GM12878 (cell line): ENCODE data around the gene EP400. TPM values are rescaled to one million over a fixed set of nuclear protein-coding genes. Genes with fewer than 3 reads are reported as not detected.

Experiments used
- ATAC-seq: fragments of 200-7000 bp; cut with Tn5 transposase; 3 replicates; pipeline ENCODE4 v1.9.1; 2020; ENCODE audit warnings: mild to moderate bottlenecking, moderate library complexity
- BruUV-seq: library from RNA; stranded (reverse); fragments of 400-500 nt; replicated peaks from 2 replicates; lab custom pipeline; 2021; lab: Mats Ljungman, UMichigan
- CTCF ChIA-PET: fragments of 300-600 bp; sonication (Branson Sonifier 250); formaldehyde crosslinking; extraction: SDS; loops from one replicate; lab custom pipeline; 2021; ENCODE audit warnings: inconsistent platforms; lab: Yijun Ruan, JAX
- POLR2A ChIA-PET: fragments of 350-600 bp; formaldehyde crosslinking; extraction: SDS; loops from one replicate; lab custom pipeline; 2021; ENCODE audit warnings: inconsistent platforms; lab: Charles Lee
- RAD21 ChIA-PET: fragments of 300-600 bp; sonication (Branson Sonifier 250); formaldehyde crosslinking; loops from one replicate; lab custom pipeline; 2023; ENCODE audit warnings: antibody characterized with exemption; ENCODE audit not compliant: unreplicated experiment; lab: Charles Lee
- SMC1A ChIA-PET: fragments of 300-600 bp; sonication (Branson Sonifier 250); formaldehyde crosslinking; loops from one replicate; lab custom pipeline; 2023; ENCODE audit not compliant: unreplicated experiment, uncharacterized antibody; lab: Charles Lee
- DNase-seq: peaks from one replicate; pipeline ENCODE4 v3.0.0-alpha.2; 2011; ENCODE audit warnings: low read depth, low spot score
- FAIRE-seq: peaks from 3 replicates; lab custom pipeline; 2011; peaks lifted over from hg19 to GRCh38; lab: Jason Lieb, UNC
- H2AFZ ChIP-seq: 2 replicates; pipeline ENCODE4 v1.6.0; 2011; ENCODE audit warnings: low read depth, low read length, control low read depth; ENCODE audit not compliant: control insufficient read depth
- H3K27ac ChIP-seq: 2 replicates; pipeline ENCODE4 v1.5.1; 2011; ENCODE audit warnings: control low read depth; ENCODE audit not compliant: control insufficient read depth, insufficient read depth
- H3K27me3 ChIP-seq, 2 experiments: replicated peaks in 1 of 2; 2 replicates each; pipeline versions ENCODE4 v1.6.0 to v1.6.1; 2011; ENCODE audit warnings: low read length in 1 of 2; ENCODE audit not compliant: control insufficient read depth in 2 of 2, insufficient read depth in 2 of 2
- H3K36me3 ChIP-seq, 2 experiments: 2 replicates each; pipeline ENCODE4 v1.5.1; 2011; ENCODE audit warnings: low read length in 1 of 2; ENCODE audit not compliant: control insufficient read depth in 2 of 2, insufficient read depth in 2 of 2
- H3K4me1 ChIP-seq: 2 replicates; pipeline ENCODE4 v1.6.1; 2011; ENCODE audit warnings: mild to moderate bottlenecking, low read length, moderate library complexity, mixed read lengths; ENCODE audit not compliant: control insufficient read depth, insufficient read depth
- H3K4me2 ChIP-seq: 2 replicates; pipeline ENCODE4 v1.6.0; 2011; ENCODE audit warnings: control low read depth; ENCODE audit not compliant: control insufficient read depth, insufficient read depth
- H3K4me3 ChIP-seq: fragments of 200-600 bp; sonication (generic); 2 replicates; pipeline ENCODE4 v1.5.1; 2016
- H3K79me2 ChIP-seq: 2 replicates; pipeline ENCODE4 v1.6.0; 2011; ENCODE audit warnings: low read length; ENCODE audit not compliant: control insufficient read depth, insufficient read depth
- H3K9ac ChIP-seq: 2 replicates; pipeline ENCODE4 v1.8.0; 2011; ENCODE audit warnings: low read length, control low read depth, mixed read lengths; ENCODE audit not compliant: control insufficient read depth, insufficient read depth
- H3K9me3 ChIP-seq: replicated peaks from 3 replicates; pipeline ENCODE4 v1.5.1; 2011; ENCODE audit warnings: mild to moderate bottlenecking, low read length; ENCODE audit not compliant: control insufficient read depth, insufficient read depth
- H4K20me1 ChIP-seq: 2 replicates; pipeline ENCODE4 v1.6.0; 2011; ENCODE audit not compliant: control insufficient read depth, insufficient read depth
- EGR1 ChIP-seq, 2 experiments: IDR thresholded peaks; 1 replicate in 1 of 2; 2 replicates in 1 of 2; pipeline ENCODE4 v1.6.1; 2011 to 2012; ENCODE audit warnings: low read depth in 2 of 2, low read length in 2 of 2, borderline replicate concordance in 1 of 2, mild to moderate bottlenecking in 1 of 2, moderate library complexity in 1 of 2
- FOXM1 ChIP-seq: IDR thresholded peaks from 2 replicates; pipeline ENCODE4 v1.6.1; 2012; ENCODE audit warnings: low read depth, mild to moderate bottlenecking, inconsistent platforms, low read length, moderate library complexity
- LARP7 ChIP-seq: fragments of 450-650 bp; IDR thresholded peaks from 2 replicates; pipeline ENCODE4 v1.6.1; 2017; ENCODE audit warnings: mild to moderate bottlenecking
- NFYB ChIP-seq: IDR thresholded peaks from 2 replicates; pipeline ENCODE4 v1.6.1; 2011; ENCODE audit warnings: low read depth, mild to moderate bottlenecking, low read length, improper control_type of control experiment, moderate library complexity; ENCODE audit not compliant: insufficient read depth
- POLR2A ChIP-seq: IDR thresholded peaks from 2 replicates; pipeline ENCODE4 v1.6.1; 2011; ENCODE audit warnings: low read depth, mild to moderate bottlenecking, low read length
- SMAD1 ChIP-seq: fragments of 450-650 bp; IDR thresholded peaks from 2 replicates; pipeline ENCODE4 v1.6.1; 2018; ENCODE audit warnings: mild to moderate bottlenecking, low read depth; ENCODE audit not compliant: partially characterized antibody
- STAT1 ChIP-seq: fragments of 450-650 bp; conservative IDR thresholded peaks from 2 replicates; pipeline ENCODE4 v1.6.1; 2014; ENCODE audit warnings: antibody characterized with exemption, mild to moderate bottlenecking
- SUPT20H ChIP-seq: IDR thresholded peaks from 2 replicates; pipeline ENCODE4 v1.6.1; 2011; ENCODE audit warnings: low read depth, mild to moderate bottlenecking, low read length, moderate library complexity, borderline replicate concordance; ENCODE audit not compliant: control insufficient read depth
- TCF12 ChIP-seq: IDR thresholded peaks from 2 replicates; pipeline ENCODE4 v1.6.1; 2011; ENCODE audit warnings: low read depth, mild to moderate bottlenecking, low read length
- ZNF217 ChIP-seq: fragments of 450-650 bp; IDR thresholded peaks from 2 replicates; pipeline ENCODE4 v1.6.1; 2017; ENCODE audit warnings: antibody characterized with exemption, mild to moderate bottlenecking
- WGBS: methylation state at CpG from one replicate; pipeline ENCODE4 v1.1.6; 2016; ENCODE audit warnings: low lambda C conversion rate; ENCODE audit not compliant: insufficient replicate concordance, insufficient coverage; ENCODE audit errors: missing lambda C conversion rate; 5-methylcytosine and 5-hydroxymethylcytosine counted together
- in situ Hi-C: fragments of 300-500 bp; cut with MboI; formaldehyde crosslinking; loops from 9 replicates; pipeline ENCODE4 v1.14.3; 2018; ENCODE audit warnings: mixed read lengths
- intact Hi-C: fragments of 100-400 bp; cut with micrococcal nuclease; formaldehyde crosslinking; loops from one replicate; pipeline ENCODE4 v1.14.2; 2022; ENCODE audit not compliant: unreplicated experiment
- polyA plus RNA-seq, 11 experiments: library from polyadenylated mRNA; depleted of rRNA in 4 of 11; unstranded in 6 of 11; stranded (reverse) in 5 of 11; fragments of >200 nt; fragmentation: Nextera tagmentation in 4 of 11; fragmentation: Illumina TruSeq in 1 of 11; extraction: Ambion mirVana in 4 of 11; extraction: Trizol in 1 of 11; gene quantifications; 1 replicate in 1 of 11; 2 replicates in 10 of 11; pipeline versions ENCODE4 v1.2.1 to v1.2.3, GENCODE V29; 2011 to 2016; ENCODE audit warnings: inconsistent platforms in 2 of 11, missing spikeins in 2 of 11, low read depth in 1 of 11
- total RNA-seq, 4 experiments: library from RNA; depleted of rRNA in 3 of 4; stranded (reverse); fragments of >200 nt in 3 of 4; fragmentation: Illumina TruSeq in 1 of 4; extraction: Trizol in 1 of 4; gene quantifications; 2 replicates each; pipeline versions ENCODE4 v1.2.1 to v1.2.3, GENCODE V29; 2013 to 2021

Gene EP400
- total and polyA plus RNA-seq, 10 of the 15 experiments (the other 5 are each of a cell fraction or from before 2014, with no cell fraction given) = 3.8 to 44.2 (median 8.4) TPM

- H3K4me2 ChIP-seq = no peak overlapping the region
- CTCF ChIA-PET = interaction anchor here (0.7 kb wide), 1 partner anchor 1374 kb away, joined by 3 read pairs; no protein-coding TSS in a partner anchor
- no peak for ATAC-seq
- RAD21 ChIA-PET = no interaction called here
- H3K4me3 ChIP-seq = no peak overlapping the region
- intact Hi-C loops (no loop called here), in situ Hi-C loops (no loop called here)
- POLR2A ChIA-PET = no interaction called here
- no peaks in the 10 kb centered on the region for H3K79me2 ChIP-seq
- DNase-seq = no peak
- FAIRE-seq = no peak
- no TSS peak for BruUV-seq
- no peaks in the 10 kb centered on the region for H3K9me3 ChIP-seq
- no peaks in the 10 kb centered on the region for H3K4me1 ChIP-seq
- no peak overlapping the region for H3K9ac ChIP-seq
- WGBS = 90% methylated on average over 7 of the region's 7 CpGs
- H3K36me3 ChIP-seq = peaks cover 12 to 35% of the 10 kb centered on the region in 2 experiments
- H3K27me3 ChIP-seq = no peaks in the 10 kb centered on the region
- no peak overlapping the region for H2AFZ ChIP-seq
- TF ChIP-seq TCF12 (no peak), SUPT20H (no peak), SMAD1 (no peak), FOXM1 (no peak)
- no peak overlapping the region for H3K27ac ChIP-seq
- 0 out of 2 replicates have a peak, but pooled peaks cover 2% of the 10 kb centered on the region for H4K20me1 ChIP-seq
- SMC1A ChIA-PET = no interaction called here
Measured at GRCh38 chr12:131938082-131938481, 11.7 kb upstream of the EP400 start.

DNA sequence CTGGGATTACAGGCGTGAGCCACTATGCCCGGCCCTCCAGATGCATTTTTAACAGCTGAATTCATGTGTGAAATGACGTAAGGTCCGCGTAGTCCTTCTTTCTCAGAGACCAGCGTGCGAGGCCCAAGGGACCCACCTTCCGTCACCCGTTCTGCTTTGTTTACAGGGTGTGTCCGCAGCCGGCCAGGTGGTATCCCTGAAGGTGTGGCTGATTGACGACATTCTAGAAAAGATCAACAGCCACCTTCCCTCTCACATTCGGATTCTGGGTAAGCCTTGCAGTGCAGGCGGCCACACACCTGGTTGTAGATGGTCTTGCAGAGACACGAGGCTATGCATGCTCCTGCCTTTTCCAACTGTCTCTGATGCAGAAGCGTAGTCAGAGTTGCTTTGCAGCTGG lies 10.7 kb upstream of the EP400 start:
- in situ Hi-C loops = no loop called here
- SMC1A ChIA-PET = no interaction called here
- peak; percentile 45; the same call in 1 of the 2 replicates for TF ChIP-seq POLR2A
- no peak for TF ChIP-seq LARP7
- TF ChIP-seq NFYB = no peak
- TF ChIP-seq STAT1 = no peak
- TF ChIP-seq ZNF217 = no peak
- TF ChIP-seq EGR1 (IDR thresholded peaks at IDR 0.05; ENCODE audit: borderline replicate concordance in 1 of 2, low read depth in 2 of 2, low read length in 2 of 2) = no peak
- intact Hi-C loops = no loop called here
- Histone ChIP-seq H3K27ac (no peak overlapping the region), H4K20me1 (0 out of 2 replicates have a peak, but pooled peaks cover under 1% of the 10 kb centered on the region), H3K4me2 (no peak overlapping the region), H3K27me3 (no peaks in the 10 kb centered on the region), H3K4me1 (no peaks in the 10 kb centered on the region), H3K4me3 (no peak overlapping the region), H3K9me3 (no peaks in the 10 kb centered on the region), H3K9ac (no peak overlapping the region), H2AFZ (no peak overlapping the region), H3K79me2 (no peaks in the 10 kb centered on the region), H3K36me3 (peaks cover 8 to 27% of the 10 kb centered on the region in 2 experiments)
- WGBS = 90% methylated on average over 16 of the region's 16 CpGs
- CTCF ChIA-PET = no interaction called here
- ATAC-seq = no peak
- DNase-seq = no peak
- RAD21 ChIA-PET = no interaction called here
- POLR2A ChIA-PET = interaction anchor here (0.5 kb wide), 1 partner anchor 11 kb away, joined by 4 read pairs; no protein-coding TSS in a partner anchor
- no TSS peak for BruUV-seq
- FAIRE-seq = no peak
